Measurements from ENCODE around the gene RPRD1A. TPM values are rescaled to one million over a fixed set of nuclear protein-coding genes. Genes with fewer than 3 reads are reported as not detected.
A peak's percentile ranks its signal among the peaks of the same experiment; 100 is the strongest.
"Not testable (repeated sequence)": the region's sequence is repeated elsewhere in the genome, so short reads cannot be mapped to it uniquely, and the experiment has no call there.

Gene RPRD1A
- total RNA-seq, 2 experiments from 2014 or later: 30.0 to 32.5 TPM

- Mint-ChIP-seq H3K36me3 (no peaks in the 10 kb centered on the region), H3K9me3 (peaks cover under 1% of the 10 kb centered on the region), H3K27ac (no peak overlapping the region), H3K27me3 (no peaks in the 10 kb centered on the region), H3K4me1 (peaks cover 4% of the 10 kb centered on the region), H3K4me3 (no peak overlapping the region)
- no peak for DNase-seq
Observed at GRCh38 chr18:36089001-36089400, 21.6 kb upstream of the RPRD1A start.

GRCh38 chr18:36088256-36088655 is 20.9 kb upstream of the RPRD1A start:
- H3K9me3 Mint-ChIP-seq: peaks cover 1% of the 10 kb centered on the region
- H3K4me1 Mint-ChIP-seq: peaks cover 9% of the 10 kb centered on the region
- H3K36me3 Mint-ChIP-seq: no peaks in the 10 kb centered on the region
- no peak overlapping the region for H3K27ac Mint-ChIP-seq
- no peak overlapping the region for H3K4me3 Mint-ChIP-seq
- H3K27me3 Mint-ChIP-seq: no peaks in the 10 kb centered on the region
- DNase-seq: no peak

- H3K4me3 Mint-ChIP-seq: no peak overlapping the region
- peaks cover 6% of the 10 kb centered on the region for H3K9me3 Mint-ChIP-seq
- H3K4me1 Mint-ChIP-seq: peaks cover 7% of the 10 kb centered on the region
- no peak for DNase-seq
- no peaks in the 10 kb centered on the region for H3K27me3 Mint-ChIP-seq
- peaks cover under 1% of the 10 kb centered on the region for H3K36me3 Mint-ChIP-seq
- H3K27ac Mint-ChIP-seq: no peak overlapping the region
Observed at GRCh38 chr18:36086186-36086585, 18.8 kb upstream of the RPRD1A start.

- Mint-ChIP-seq H3K4me1 (peaks cover 7% of the 10 kb centered on the region), H3K27me3 (no peaks in the 10 kb centered on the region), H3K9me3 (peaks cover 14% of the 10 kb centered on the region), H3K4me3 (no peak overlapping the region), H3K27ac (no peak overlapping the region), H3K36me3 (peaks cover 4% of the 10 kb centered on the region)
- DNase-seq: no peak
Observed at GRCh38 chr18:36085195-36085594, 17.8 kb upstream of the RPRD1A start.

GRCh38 chr18:36083729-36084128 is 16.4 kb upstream of the RPRD1A start:
- no peak overlapping the region for H3K4me3 Mint-ChIP-seq
- peaks cover 4% of the 10 kb centered on the region for H3K36me3 Mint-ChIP-seq
- peaks cover 7% of the 10 kb centered on the region for H3K4me1 Mint-ChIP-seq
- peaks cover 19% of the 10 kb centered on the region for H3K9me3 Mint-ChIP-seq
- H3K27ac Mint-ChIP-seq: no peak overlapping the region
- no peak for DNase-seq
- H3K27me3 Mint-ChIP-seq: no peaks in the 10 kb centered on the region

- not testable (repeated sequence) for H3K36me3 Mint-ChIP-seq, DNase-seq, H3K4me3 Mint-ChIP-seq, H3K4me1 Mint-ChIP-seq, H3K27ac Mint-ChIP-seq, H3K27me3 Mint-ChIP-seq
- H3K9me3 Mint-ChIP-seq: peaks cover 19% of the 10 kb centered on the region
Observed at GRCh38 chr18:36081118-36081517, 13.8 kb upstream of the RPRD1A start.

GRCh38 chr18:36078751-36079529 is 11.6 kb upstream of the RPRD1A start:
- no peak for DNase-seq
- peaks cover 19% of the 10 kb centered on the region for H3K9me3 Mint-ChIP-seq
- H3K27ac Mint-ChIP-seq: no peak overlapping the region
- no peak overlapping the region for H3K4me3 Mint-ChIP-seq
- peaks cover 4% of the 10 kb centered on the region for H3K36me3 Mint-ChIP-seq
- H3K4me1 Mint-ChIP-seq: peaks cover 7% of the 10 kb centered on the region
- no peaks in the 10 kb centered on the region for H3K27me3 Mint-ChIP-seq

- not testable (repeated sequence) for H3K27me3 Mint-ChIP-seq, H3K4me3 Mint-ChIP-seq, DNase-seq, H3K27ac Mint-ChIP-seq, H3K4me1 Mint-ChIP-seq, H3K36me3 Mint-ChIP-seq
- H3K9me3 Mint-ChIP-seq: peaks cover 18% of the 10 kb centered on the region
Observed at GRCh38 chr18:36077764-36078163, 10.4 kb upstream of the RPRD1A start.

- peaks cover 2% of the 10 kb centered on the region for H3K36me3 Mint-ChIP-seq
- H3K9me3 Mint-ChIP-seq: peaks cover 12% of the 10 kb centered on the region
- no peak for DNase-seq
- H3K27me3 Mint-ChIP-seq: no peaks in the 10 kb centered on the region
- no peak overlapping the region for H3K27ac Mint-ChIP-seq
- no peak overlapping the region for H3K4me3 Mint-ChIP-seq
- H3K4me1 Mint-ChIP-seq: peaks cover 2% of the 10 kb centered on the region
Observed at GRCh38 chr18:36075862-36076587, 8.7 kb upstream of the RPRD1A start.

- no peak overlapping the region for H3K4me3 Mint-ChIP-seq
- no peak overlapping the region for H3K27ac Mint-ChIP-seq
- H3K9me3 Mint-ChIP-seq: no peaks in the 10 kb centered on the region
- no peak for DNase-seq
- H3K36me3 Mint-ChIP-seq: no peaks in the 10 kb centered on the region
- H3K27me3 Mint-ChIP-seq: no peaks in the 10 kb centered on the region
- peaks cover 2% of the 10 kb centered on the region for H3K4me1 Mint-ChIP-seq
Observed at GRCh38 chr18:36074435-36074834, 7.1 kb upstream of the RPRD1A start.

- Mint-ChIP-seq H3K27ac (no peak overlapping the region), H3K4me1 (peaks cover 2% of the 10 kb centered on the region), H3K9me3 (no peaks in the 10 kb centered on the region), H3K27me3 (no peaks in the 10 kb centered on the region), H3K36me3 (no peaks in the 10 kb centered on the region), H3K4me3 (no peak overlapping the region)
- DNase-seq: no peak
Observed at GRCh38 chr18:36073676-36074075, 6.3 kb upstream of the RPRD1A start.

GRCh38 chr18:36072406-36072805 is 5.0 kb upstream of the RPRD1A start:
- not testable (repeated sequence) for H3K27ac Mint-ChIP-seq, H3K27me3 Mint-ChIP-seq, H3K36me3 Mint-ChIP-seq, DNase-seq, H3K9me3 Mint-ChIP-seq, H3K4me3 Mint-ChIP-seq, H3K4me1 Mint-ChIP-seq

- no peak for DNase-seq
- peaks cover 20% of the 10 kb centered on the region for H3K36me3 Mint-ChIP-seq
- peak overlapping the region; percentile 96 for H3K4me3 Mint-ChIP-seq
- H3K4me1 Mint-ChIP-seq: peaks cover 29% of the 10 kb centered on the region
- no peaks in the 10 kb centered on the region for H3K27me3 Mint-ChIP-seq
- peak overlapping the region; percentile 85 for H3K27ac Mint-ChIP-seq
- H3K9me3 Mint-ChIP-seq: peaks cover 3% of the 10 kb centered on the region
Observed at GRCh38 chr18:36066686-36067054, 689 bp downstream of the RPRD1A start.

- Mint-ChIP-seq H3K36me3 (peaks cover 23% of the 10 kb centered on the region), H3K27me3 (no peaks in the 10 kb centered on the region), H3K4me3 (peak overlapping the region; percentile 96), H3K4me1 (peaks cover 36% of the 10 kb centered on the region), H3K27ac (no peak overlapping the region), H3K9me3 (peaks cover 3% of the 10 kb centered on the region)
- no peak for DNase-seq
Observed at GRCh38 chr18:36066001-36066400, 1.4 kb downstream of the RPRD1A start.

- H3K9me3 Mint-ChIP-seq, H3K27ac Mint-ChIP-seq, H3K27me3 Mint-ChIP-seq, H3K4me3 Mint-ChIP-seq, DNase-seq: not testable (repeated sequence)
- H3K36me3 Mint-ChIP-seq: peaks cover 26% of the 10 kb centered on the region
- H3K4me1 Mint-ChIP-seq: peaks cover 39% of the 10 kb centered on the region
Observed at GRCh38 chr18:36064809-36065079, 2.6 kb downstream of the RPRD1A start.
